ENCODE measurements around the gene ADK. TPM values are rescaled to one million over a fixed set of nuclear protein-coding genes. Genes with fewer than 3 reads are reported as not detected.

The ADK gene
- total and polyA plus RNA-seq, 2 of the 13 experiments (the other 11 are each of a cell fraction or from before 2014, with no cell fraction given): 48.6 to 79.1 TPM

DNA sequence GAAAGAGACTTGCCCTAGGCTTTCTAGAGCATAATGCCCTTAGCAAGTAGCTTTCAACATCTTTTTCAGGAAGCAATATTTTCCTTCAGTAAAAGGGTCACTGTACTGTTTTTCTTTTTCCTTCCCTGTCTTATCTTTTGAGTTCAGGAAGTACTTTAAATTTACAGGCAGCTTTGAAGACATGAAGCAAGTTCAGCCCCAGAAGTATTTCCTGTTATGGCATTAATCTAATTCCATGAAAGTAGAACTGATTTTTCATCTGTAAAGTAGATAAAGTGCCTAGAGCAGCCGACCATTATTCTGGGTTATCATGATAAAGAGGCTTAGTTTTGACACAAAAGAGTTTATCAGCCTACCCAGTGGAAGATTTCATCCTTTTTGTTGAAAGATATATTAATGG, 288.2 kb downstream of the ADK start:
- intact Hi-C loops (cut with micrococcal nuclease; ENCODE audit: unreplicated experiment): no loop called here

DNA sequence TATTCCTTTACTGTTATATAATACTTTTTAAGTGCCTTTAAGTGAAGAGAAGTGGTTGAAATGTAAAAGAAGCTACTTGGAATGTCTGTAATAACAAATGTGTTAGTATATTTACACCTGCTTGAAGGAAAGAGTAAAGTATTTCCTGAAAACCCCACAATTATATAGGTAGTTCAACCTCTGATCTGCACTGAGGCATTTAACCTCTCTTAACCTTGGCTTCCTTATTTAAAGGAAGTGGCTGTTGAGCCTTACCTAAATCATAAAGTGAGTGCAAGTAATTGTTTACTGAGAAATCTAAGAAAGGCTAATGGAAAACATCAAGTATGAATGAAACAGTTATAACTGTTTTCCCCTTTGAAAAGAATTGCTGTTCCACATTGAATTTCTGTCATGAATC, 294.5 kb downstream of the ADK start:
- H3K4me1 ChIP-seq (ENCODE audit: insufficient read depth, low read length): no peaks in the 10 kb centered on the region
- H4K20me1 ChIP-seq (ENCODE audit: insufficient read depth, low read length): no peaks in the 10 kb centered on the region
- no peaks in the 10 kb centered on the region for H3K79me2 ChIP-seq (ENCODE audit: insufficient read depth, low read length)
- FAIRE-seq (no peak), ATAC-seq (no peak), DNase-seq (ENCODE audit: low spot score) (no peak)
- ChIA-PET CTCF (ENCODE audit: low intra/inter-chr PET ratio, low total read pairs) (no interaction called here), POLR2A (no interaction called here)
- BruUV-seq (replicated peaks): no TSS peak
- H2AFZ ChIP-seq (ENCODE audit: low read length): no peak overlapping the region
- H3K27ac ChIP-seq (ENCODE audit: extremely low read length, insufficient read depth, low read length): no peak overlapping the region
- H3K4me3 ChIP-seq (replicated peaks in 1 of 3; ENCODE audit: insufficient read depth in 1 of 3, low read depth in 2 of 3, low read length in 3 of 3): no peak overlapping the region
- H3K36me3 ChIP-seq (replicated peaks in 1 of 2; ENCODE audit: control insufficient read depth in 1 of 2, insufficient read depth in 2 of 2, low read length in 2 of 2): no peaks in the 10 kb centered on the region
- in situ Hi-C loops (cut with HindIII; ENCODE audit: extremely low pct_ligation_motif_present, low pct_unique_long_range_greater_than_20kb): no loop called here
- H3K27me3 ChIP-seq (ENCODE audit: control insufficient read depth in 1 of 2, insufficient read depth in 2 of 2, low read length in 2 of 2): no peaks in the 10 kb centered on the region
- H3K4me2 ChIP-seq (ENCODE audit: low read depth, low read length): no peak overlapping the region
- H3K9ac ChIP-seq (ENCODE audit: insufficient read depth, low read depth, low read length): no peak overlapping the region
- no peaks in the 10 kb centered on the region for H3K9me3 ChIP-seq (ENCODE audit: low read length)
- intact Hi-C loops (cut with micrococcal nuclease; ENCODE audit: unreplicated experiment): no loop called here
- TF ChIP-seq TBX3 (IDR thresholded peaks at IDR 0.05; ENCODE audit: borderline replicate concordance): no peak
- no peak for TF ChIP-seq PHF8 (CRISPR knock-in tag; IDR thresholded peaks at IDR 0.05)
- TF ChIP-seq, protein P1, sequence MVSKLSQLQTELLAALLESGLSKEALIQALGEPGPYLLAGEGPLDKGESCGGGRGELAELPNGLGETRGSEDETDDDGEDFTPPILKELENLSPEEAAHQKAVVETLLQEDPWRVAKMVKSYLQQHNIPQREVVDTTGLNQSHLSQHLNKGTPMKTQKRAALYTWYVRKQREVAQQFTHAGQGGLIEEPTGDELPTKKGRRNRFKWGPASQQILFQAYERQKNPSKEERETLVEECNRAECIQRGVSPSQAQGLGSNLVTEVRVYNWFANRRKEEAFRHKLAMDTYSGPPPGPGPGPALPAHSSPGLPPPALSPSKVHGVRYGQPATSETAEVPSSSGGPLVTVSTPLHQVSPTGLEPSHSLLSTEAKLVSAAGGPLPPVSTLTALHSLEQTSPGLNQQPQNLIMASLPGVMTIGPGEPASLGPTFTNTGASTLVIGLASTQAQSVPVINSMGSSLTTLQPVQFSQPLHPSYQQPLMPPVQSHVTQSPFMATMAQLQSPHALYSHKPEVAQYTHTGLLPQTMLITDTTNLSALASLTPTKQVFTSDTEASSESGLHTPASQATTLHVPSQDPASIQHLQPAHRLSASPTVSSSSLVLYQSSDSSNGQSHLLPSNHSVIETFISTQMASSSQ (IDR thresholded peaks at IDR 0.05; ENCODE audit: low read depth): no peak
- TF ChIP-seq, protein P1 (CRISPR knock-in tag; IDR thresholded peaks at IDR 0.05; ENCODE audit: borderline replicate concordance): no peak
- TF ChIP-seq ZNF180 (CRISPR knock-in tag; IDR thresholded peaks at IDR 0.05; ENCODE audit: borderline replicate concordance, low read depth): no peak
- TF ChIP-seq ZNF326 (CRISPR knock-in tag; IDR thresholded peaks at IDR 0.05; ENCODE audit: borderline replicate concordance): no peak
- no peak for TF ChIP-seq ZBTB42 (CRISPR knock-in tag; IDR thresholded peaks at IDR 0.05)
- TF ChIP-seq KLF15 (CRISPR knock-in tag; IDR thresholded peaks at IDR 0.05; ENCODE audit: borderline replicate concordance): no peak
- TF ChIP-seq, protein P2, sequence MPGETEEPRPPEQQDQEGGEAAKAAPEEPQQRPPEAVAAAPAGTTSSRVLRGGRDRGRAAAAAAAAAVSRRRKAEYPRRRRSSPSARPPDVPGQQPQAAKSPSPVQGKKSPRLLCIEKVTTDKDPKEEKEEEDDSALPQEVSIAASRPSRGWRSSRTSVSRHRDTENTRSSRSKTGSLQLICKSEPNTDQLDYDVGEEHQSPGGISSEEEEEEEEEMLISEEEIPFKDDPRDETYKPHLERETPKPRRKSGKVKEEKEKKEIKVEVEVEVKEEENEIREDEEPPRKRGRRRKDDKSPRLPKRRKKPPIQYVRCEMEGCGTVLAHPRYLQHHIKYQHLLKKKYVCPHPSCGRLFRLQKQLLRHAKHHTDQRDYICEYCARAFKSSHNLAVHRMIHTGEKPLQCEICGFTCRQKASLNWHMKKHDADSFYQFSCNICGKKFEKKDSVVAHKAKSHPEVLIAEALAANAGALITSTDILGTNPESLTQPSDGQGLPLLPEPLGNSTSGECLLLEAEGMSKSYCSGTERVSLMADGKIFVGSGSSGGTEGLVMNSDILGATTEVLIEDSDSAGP (CRISPR knock-in tag; IDR thresholded peaks at IDR 0.05; ENCODE audit: borderline replicate concordance): no peak

More for the DNA sequence above, 288.2 kb downstream of the ADK start:
- 94% methylated on average over 1 of the region's 1 CpG for WGBS (ENCODE audit: low lambda C conversion rate)
- Histone ChIP-seq H3K4me3 (replicated peaks in 1 of 3; ENCODE audit: insufficient read depth in 1 of 3, low read depth in 2 of 3, low read length in 3 of 3) (no peak overlapping the region), H3K4me2 (ENCODE audit: low read depth, low read length) (no peak overlapping the region), H2AFZ (ENCODE audit: low read length) (no peak overlapping the region), H3K79me2 (ENCODE audit: insufficient read depth, low read length) (no peaks in the 10 kb centered on the region), H4K20me1 (ENCODE audit: insufficient read depth, low read length) (no peaks in the 10 kb centered on the region), H3K9me3 (ENCODE audit: low read length) (no peaks in the 10 kb centered on the region), H3K27ac (ENCODE audit: extremely low read length, insufficient read depth, low read length) (no peak overlapping the region), H3K27me3 (ENCODE audit: control insufficient read depth in 1 of 2, insufficient read depth in 2 of 2, low read length in 2 of 2) (no peaks in the 10 kb centered on the region), H3K36me3 (replicated peaks in 1 of 2; ENCODE audit: control insufficient read depth in 1 of 2, insufficient read depth in 2 of 2, low read length in 2 of 2) (no peaks in the 10 kb centered on the region; a peak in 1 of 5 replicates), H3K9ac (ENCODE audit: insufficient read depth, low read depth, low read length) (no peak overlapping the region), H3K4me1 (ENCODE audit: insufficient read depth, low read length) (no peaks in the 10 kb centered on the region)
- no peak for DNase-seq (ENCODE audit: low spot score)
- POLR2A ChIA-PET: no interaction called here
- no peak for FAIRE-seq
- BruUV-seq (replicated peaks): no TSS peak
- in situ Hi-C loops (cut with HindIII; ENCODE audit: extremely low pct_ligation_motif_present, low pct_unique_long_range_greater_than_20kb): no loop called here
- CTCF ChIA-PET (ENCODE audit: low intra/inter-chr PET ratio, low total read pairs): no interaction called here
- no peak for ATAC-seq
- TF ChIP-seq ZFP90 (CRISPR knock-in tag; IDR thresholded peaks at IDR 0.05; ENCODE audit: borderline replicate concordance) (no peak), ETV6 (CRISPR knock-in tag; conservative IDR thresholded peaks at IDR 0.05) (no peak), TCF7L2 (IDR thresholded peaks at IDR 0.05; ENCODE audit: low read depth, low read length) (no peak), SMC3 (IDR thresholded peaks at IDR 0.05; ENCODE audit: low read length) (no peak), TOE1 (CRISPR knock-in tag; IDR thresholded peaks at IDR 0.05) (no peak), ZBTB3 (CRISPR knock-in tag; IDR thresholded peaks at IDR 0.05; ENCODE audit: borderline replicate concordance, low read depth) (no peak)
- TF ChIP-seq, protein P3, sequence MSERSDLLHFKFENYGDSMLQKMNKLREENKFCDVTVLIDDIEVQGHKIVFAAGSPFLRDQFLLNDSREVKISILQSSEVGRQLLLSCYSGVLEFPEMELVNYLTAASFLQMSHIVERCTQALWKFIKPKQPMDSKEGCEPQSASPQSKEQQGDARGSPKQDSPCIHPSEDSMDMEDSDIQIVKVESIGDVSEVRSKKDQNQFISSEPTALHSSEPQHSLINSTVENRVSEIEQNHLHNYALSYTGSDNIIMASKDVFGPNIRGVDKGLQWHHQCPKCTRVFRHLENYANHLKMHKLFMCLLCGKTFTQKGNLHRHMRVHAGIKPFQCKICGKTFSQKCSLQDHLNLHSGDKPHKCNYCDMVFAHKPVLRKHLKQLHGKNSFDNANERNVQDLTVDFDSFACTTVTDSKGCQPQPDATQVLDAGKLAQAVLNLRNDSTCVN (CRISPR knock-in tag; IDR thresholded peaks at IDR 0.05; ENCODE audit: borderline replicate concordance): no peak
